HG03280 (cell line): ENCODE data around the gene MDH1.

Experiments used
- ATAC-seq: cut with Tn5 transposase; IDR thresholded peaks from one replicate; pipeline ENCODE4 v1.9.1; 2021; ENCODE audit warnings: mild to moderate bottlenecking, moderate library complexity; ENCODE audit not compliant: unreplicated experiment

The MDH1 gene

DNA sequence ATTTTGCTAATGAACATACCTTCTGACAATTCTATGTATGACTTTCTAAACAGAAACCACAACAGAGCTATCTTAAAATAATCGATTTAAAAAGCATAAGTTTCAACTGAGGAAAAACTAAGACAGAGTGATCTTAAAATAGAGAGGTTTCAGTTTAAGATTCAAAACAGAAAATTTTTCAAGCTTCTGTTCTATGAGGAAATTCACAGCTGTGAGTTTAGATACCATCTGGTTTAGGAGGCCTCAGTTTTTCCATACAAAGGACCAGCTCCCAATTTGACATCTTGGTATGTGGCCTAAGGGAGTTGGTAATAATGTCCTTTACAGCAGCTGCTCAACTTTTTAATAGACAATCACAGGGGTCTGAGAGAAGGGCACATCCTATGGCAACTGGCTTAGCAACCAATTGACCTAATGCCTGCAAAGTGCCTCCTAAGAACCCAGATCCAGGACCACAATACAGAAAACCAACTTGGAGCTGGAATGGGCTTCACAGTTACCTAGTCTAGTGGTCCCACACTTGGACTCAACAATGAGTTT, 39.7 kb downstream of the MDH1 start:
- no peak for ATAC-seq

DNA sequence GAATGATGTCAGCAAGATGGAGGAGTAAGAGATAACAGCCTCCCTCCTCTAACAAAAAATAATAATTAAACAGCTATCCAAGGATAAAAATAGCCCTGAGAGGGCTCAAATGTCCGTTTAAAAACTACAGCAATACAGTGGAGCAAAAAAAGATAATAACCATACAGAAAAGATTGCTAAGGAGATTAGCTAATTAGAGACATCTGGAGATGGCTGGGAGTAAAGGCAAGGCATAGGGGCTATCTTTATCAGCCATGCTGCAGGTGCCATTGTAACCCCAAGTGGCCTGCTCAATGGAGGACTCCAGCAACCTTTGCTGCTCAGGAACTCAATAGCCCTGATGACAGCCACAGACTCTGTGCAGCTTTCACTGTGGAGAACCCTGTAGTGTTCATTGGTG, 42.7 kb downstream of the MDH1 start:
- ATAC-seq: no peak

DNA sequence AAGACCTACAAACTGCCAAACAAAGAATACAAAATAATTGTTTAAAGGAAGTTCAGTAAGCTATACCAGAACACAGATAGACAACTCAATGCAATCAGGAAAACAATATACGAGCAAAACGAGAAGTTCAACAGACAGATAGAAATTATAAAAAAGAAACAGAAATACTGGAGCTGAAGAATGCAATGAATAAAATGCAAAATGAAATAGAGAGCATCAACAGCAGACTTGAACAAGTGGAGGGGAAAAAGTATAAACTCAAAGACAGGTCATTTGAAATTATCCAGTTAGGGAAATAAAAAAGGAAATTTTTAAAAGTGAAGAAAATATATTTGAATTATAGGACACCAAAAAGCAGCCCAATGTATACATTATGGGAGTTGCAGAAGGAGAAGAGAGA, 43.6 kb downstream of the MDH1 start:
- ATAC-seq: no peak

DNA sequence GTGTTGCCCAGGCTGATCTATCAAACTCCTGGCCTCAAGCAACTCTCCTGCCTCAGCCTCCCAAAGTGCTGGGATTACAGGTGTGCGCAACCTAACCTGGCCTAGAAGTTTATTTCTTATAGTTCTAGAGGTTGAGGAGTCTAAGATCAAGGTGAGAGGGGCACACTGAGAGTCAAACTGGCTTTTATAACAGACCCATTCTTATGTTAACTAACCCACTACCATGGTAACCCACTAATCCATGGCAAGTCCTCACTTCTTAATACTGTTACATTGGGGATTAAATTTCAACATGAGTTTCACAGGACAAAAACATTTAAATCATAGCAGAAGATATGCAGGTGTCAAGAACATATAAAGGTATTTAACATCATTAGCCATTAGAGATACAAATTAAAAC, 50.6 kb downstream of the MDH1 start:
- no peak for ATAC-seq

DNA sequence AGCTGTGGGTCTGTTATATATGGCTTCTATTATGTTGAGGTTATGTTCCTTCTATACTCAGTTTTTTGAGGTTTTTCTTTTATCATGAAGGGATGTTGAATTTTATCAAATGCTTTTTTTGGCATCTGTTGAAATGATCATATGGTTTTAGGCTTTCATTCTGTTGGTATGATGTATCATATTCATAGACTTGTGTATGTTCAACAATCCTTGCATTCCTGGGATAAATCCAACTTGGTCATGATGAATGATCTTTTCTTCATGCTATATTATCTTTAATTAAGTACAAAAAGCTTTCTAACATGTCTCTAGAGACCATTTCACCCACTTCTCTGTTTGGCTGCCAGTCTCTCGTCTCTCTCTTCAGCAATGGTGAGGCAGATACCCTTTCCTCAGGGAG, 54.2 kb downstream of the MDH1 start:
- no peak for ATAC-seq

DNA sequence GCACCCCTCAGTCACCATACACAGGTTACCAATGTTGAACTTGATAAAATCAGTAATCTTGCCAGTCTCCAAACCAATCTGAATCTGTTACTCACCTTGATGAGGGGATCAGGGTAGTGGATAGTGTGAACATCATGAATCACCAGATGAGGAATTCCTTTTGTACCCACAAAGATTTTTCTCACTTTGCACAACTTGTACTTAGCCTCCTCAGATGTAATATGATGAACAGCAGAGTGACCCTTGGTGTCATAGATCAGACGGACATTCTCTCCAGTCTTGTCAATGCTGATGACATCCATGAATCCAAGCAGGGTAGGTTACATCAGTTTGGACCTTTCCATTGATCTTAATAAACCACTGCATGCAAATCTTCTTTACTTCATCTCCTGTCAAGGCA, 54.7 kb downstream of the MDH1 start:
- ATAC-seq: no peak

DNA sequence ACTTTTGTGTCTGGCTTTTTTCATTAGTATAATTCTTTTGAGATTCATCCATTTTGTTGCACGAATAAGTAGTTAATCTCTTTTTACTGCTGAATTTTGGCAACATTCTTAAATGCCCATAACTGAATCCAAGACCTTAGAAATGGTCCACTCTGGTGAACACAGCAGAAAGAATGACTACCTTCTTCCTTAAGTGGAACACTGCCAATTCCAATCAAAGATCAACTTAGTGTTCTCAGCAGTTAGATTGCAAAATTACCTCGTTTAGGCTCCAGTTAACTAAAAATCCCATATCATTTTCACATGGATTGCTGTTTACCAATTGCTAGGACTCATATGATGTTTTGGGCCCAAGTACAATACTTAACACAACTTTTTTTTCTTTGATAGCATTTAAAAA, 59.9 kb downstream of the MDH1 start:
- ATAC-seq: no peak

DNA sequence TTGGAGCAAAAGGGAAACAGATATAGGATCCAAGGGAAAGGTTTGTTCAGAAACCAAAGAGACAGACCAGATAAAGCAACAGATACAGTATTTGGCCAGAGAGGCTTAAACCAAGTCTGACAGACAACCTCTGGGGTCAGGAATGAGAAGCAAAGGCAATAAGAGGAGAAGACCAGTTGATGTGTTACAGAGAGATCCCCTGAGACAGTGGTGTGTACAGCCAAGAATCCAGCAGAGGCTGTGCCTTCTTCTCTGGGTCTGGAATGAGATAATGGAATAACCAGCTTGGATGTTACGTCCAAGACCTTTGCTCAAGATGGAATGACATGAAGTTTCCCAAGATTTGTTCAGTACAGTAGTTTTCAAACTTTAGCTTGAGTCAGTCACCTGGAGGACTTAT, 61.1 kb downstream of the MDH1 start:
- no peak for ATAC-seq

DNA sequence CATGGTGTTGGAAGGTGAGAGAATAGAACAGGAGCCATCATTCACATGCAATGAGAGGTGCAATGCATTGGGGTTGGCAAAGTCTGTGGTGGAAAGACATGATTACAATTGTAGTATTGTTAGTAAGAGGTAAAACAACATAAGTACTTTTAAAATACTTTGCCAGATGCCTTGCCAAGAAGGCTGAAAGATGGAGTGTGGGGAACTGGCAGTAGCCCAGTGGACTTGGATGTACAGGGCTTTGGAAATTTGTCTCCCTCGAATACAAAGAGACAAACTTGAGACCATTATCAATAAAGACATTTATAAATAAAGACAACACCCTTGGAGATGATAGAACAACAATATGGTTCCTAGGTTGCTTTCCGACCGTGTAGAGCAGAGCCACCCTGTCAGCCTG, 62.0 kb downstream of the MDH1 start:
- ATAC-seq: no peak

DNA sequence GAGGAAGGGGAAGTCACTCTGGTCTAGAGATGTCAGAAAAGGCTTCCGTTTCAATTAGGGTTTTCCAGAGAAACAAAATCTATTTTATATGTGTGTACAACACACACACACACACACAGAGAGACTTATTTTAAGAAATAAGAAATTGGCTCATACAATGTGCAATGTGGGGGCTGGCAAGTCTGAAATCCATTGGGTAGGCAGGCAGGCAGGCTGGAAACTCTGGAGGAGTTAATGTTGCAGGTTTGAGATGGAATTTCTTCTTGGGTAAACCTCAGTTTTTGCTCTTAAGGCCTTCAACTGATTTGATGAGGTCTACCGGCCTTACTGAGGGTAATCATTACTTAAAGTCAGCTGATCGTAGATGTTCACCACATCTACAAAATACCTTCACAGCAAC, 62.6 kb downstream of the MDH1 start:
- no peak for ATAC-seq

DNA sequence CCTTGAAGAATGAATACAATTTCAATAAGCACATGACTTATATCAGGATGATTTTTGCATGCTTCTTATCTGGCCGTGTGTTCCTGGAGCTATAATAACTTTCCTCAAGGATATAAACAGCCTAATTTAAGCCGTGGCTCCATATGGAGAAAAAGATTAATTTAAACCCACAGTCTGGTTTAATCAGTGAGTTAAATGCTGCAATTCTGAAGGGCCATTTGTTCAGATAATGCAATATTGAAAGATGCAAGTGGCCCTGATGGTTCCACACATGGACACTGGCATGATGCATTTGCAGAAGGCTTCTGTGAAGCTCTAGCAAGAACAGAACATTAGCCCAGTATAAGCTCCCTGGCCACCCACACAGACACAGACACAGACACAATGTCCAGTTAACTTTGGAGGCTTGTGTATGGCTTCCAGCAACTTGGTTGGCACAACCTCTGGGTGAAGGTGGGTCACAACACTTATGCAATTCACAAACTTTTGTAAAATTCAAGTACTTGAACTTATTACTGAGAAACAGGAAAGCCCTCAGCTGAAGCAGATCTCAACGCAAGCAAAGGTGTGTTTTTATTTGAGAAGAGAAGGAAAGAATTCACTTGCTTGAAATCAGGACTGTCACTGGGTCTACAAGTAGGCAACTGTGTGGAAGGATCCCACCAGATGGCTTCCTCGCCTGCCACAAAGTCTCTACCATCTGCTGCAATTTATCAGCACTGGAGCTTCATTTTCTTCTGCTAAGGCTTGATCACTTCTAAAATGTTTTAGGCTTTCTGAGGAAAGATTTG, 63.3 kb downstream of the MDH1 start:
- no peak for ATAC-seq

DNA sequence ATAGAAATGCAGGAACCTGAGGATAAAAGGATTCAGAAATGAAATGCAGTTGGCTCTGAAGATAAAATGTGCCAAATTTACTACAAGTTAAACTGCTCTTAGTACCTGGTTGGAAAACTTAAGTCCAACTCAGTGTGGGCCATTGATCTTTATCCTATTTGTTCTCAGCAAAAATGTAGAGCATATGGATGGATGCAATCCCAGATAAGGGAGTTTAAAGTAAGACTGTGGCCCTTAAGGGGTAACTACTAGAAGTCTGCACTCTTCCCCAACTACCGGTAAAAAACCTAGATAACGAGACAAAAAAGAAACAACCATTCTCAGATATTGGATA, 63.9 kb downstream of the MDH1 start:
- ATAC-seq: no peak

DNA sequence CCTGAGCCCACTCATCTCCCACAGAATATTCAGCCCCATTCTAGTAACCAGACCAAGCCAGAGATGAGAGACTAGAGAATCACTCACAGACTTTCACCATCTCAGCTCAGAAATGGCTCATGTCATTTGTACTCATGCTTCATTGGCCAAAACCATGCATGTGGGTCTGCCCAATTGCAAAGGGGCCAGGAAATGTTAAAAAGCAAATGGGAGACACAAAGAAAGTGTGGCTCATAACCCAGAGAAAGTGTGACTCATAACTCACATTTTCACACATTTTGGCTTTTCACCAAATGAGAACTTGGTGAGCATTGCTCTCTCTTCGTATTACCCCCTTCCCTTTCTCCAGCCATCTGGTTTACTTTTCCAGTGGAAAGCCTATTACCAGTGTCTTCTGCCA, 66.2 kb downstream of the MDH1 start:
- no peak for ATAC-seq
